HG02678 (cell line): ENCODE measurements around the gene C1D.
"Not testable (repeated sequence)": the region's sequence is repeated elsewhere in the genome, so short reads cannot be mapped to it uniquely, and the experiment has no call there.

Source experiments
- ATAC-seq: cut with Tn5 transposase; IDR thresholded peaks from one replicate; pipeline ENCODE4 v1.9.1; 2021; ENCODE audit warnings: mild to moderate bottlenecking, moderate library complexity; ENCODE audit not compliant: unreplicated experiment

Gene C1D, protein sequence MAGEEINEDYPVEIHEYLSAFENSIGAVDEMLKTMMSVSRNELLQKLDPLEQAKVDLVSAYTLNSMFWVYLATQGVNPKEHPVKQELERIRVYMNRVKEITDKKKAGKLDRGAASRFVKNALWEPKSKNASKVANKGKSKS

DNA sequence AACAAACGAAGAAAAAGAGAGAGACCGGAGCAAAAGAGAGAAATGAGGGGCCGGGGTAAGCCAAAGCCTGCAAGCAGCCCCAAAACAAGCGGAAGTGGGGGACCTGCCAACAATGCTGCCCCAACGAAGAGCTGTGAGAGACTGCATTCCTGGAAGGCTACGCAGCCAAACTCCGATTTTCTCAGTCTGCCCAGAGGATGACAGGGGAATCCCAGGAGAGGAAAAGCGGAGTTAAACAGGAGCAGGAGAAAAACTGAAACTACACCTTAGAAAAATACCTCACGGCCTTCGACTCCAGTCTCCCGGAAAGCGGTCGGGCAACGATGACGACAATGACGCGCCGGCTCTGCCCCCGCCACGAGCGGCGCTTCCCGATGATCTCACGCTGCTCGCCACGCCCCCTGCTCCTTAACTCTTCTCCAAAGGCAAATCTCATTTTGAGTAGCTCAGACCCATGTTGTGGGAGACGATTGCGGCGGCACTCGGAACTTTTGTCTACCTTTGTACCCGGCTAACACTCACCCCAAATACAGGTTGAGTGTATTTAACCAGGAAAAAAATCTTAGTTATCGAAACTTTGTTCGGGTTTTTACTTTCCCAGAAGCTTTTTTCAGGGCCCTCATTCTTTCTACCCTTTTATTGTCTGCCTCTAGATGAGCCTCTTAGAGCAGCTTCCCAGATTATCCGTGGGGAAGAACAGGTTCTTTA, at the start of gene C1D:
Gene C1D (minus strand): TSS at position 325 of the 708 bp plus-strand sequence. CDS start 15,694 bp downstream, outside the sequence.
- ATAC-seq: peak; percentile 97

DNA sequence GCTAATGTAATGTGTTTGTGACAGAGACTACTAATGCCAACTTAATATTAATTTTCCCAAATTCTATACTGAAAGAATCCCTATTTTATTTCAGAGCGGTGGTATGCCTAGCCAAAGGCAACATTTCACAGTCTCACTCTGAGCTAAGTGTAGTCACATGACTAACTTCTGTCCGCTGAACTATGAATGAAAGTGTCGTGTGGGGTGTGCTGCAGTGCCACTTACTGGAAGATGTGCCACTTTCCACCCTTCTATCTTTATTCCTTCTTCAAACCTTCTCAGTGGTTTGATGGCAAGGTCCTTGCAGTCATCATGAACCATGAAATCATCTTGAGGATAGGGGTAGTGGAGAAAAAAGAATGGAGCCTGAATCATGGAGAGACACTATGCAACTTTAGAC, 47.3 kb upstream of the C1D start:
- ATAC-seq: peak; percentile 92

DNA sequence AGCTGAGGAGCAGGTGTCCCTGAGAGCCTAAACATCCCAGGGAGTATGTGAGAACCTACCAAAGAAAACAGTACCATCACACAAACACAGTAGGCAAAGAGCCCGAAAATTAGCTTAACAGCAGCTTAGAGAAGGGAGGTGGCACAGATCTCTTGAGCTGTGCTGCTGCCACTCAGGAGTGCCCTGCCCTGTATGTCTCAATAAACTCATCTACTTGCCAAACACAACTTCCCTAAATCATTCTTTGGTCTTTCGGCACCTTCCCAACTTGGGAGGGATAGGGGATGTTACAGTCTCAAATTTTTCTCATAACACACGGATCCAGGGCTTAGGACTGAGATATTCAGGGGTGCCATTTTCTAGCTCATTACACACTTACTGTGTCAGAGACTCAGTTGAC, 45.3 kb upstream of the C1D start:
- ATAC-seq: no peak

DNA sequence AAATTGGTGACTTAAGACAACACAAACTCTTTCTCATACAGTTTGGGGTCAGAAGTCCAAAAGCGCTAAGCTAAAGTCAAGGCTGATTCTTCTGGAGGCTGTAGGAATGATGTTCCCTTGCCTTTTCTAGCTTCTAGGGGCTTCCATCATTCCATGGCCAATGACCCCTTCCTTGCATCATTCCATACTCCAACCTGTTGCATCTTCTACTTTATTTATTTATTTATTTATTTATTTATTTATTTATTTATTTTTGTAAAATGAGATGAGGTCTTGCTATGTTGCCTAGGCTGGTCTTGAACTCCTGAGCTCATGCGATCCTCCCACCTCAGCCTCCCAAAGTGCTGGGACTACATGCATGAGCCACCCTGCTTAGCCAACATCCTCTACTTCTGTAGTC, 44.7 kb upstream of the C1D start:
- ATAC-seq: no peak

DNA sequence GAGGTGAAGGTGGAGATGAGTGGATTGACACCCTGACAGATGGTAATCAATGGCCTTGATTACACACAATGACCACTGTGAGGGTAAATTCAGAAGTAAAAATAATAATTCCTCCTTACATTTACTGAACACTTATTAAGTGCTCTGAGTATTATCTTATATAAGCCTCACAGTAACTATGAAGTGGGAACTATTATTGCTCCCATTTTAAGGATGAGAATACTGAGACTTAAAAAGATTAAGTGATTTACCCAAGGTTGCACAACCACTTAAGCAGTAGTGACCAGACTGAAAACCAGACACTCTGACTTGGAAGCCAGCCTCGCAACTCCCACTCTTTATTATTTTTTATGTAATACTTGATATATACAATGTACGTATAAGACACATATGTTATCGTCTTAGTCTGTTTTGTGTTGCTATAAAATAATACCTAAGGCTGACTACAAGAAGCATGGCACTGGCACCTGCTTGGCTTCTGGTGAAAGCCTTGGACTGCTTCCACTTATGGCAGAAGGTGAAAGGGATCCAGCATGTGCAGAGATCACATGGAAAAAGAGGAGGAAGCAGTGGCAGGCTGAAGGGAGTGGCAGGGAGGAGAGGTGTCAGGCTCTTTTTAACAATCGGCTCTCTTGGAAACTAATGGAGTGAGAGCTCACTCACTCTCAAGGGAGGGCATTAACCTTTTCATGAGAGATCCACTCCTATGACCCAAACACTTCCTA, 41.5 kb upstream of the C1D start:
- no peak for ATAC-seq

DNA sequence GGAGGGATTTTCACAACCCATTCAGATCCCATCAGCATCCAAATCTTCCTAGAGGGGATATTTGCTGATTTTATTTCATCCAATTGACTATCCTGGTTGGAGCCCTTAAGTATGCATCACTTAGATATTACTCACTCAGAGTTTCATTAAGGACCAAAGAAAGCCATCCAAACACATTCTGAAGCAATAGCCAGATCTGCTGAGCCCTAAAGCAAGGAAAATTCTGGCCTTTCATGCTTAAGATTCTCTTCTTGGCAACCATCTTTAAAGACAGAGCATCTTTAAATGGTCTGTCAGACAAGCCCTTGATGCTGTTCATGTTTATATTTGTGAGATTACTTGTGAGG, 40.9 kb upstream of the C1D start:
- no peak for ATAC-seq

DNA sequence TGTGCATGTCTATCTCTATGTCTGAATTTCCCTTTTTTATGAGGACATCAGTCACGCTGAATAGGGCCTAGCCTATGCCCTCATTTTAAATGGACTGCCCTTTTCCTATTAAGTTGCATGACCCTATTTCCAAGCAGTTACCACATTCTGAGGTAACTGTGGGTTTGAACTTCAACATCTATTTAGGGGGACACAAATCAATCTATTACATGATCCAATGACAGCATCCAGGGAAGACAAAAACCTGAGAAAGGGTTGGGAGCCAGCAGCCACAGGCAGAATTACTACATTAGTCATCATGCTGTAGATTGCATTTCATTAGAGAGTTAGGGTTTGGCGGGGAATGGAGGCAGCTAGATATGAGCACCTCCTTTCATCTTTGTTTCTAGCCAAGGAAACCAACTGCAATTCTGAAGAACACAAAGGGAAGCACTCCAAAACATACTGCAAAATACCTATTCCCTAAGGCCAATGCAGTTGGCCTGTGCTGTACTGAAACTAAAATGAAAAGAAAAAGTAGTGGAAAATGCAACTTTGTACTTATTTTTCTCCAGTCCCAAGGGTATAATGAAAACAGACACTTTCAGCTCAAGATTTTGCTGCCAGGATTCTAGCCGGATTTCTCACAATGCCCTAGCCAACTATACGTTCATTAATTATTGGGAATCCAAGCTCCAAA, 40.4 kb upstream of the C1D start:
- ATAC-seq: no peak

DNA sequence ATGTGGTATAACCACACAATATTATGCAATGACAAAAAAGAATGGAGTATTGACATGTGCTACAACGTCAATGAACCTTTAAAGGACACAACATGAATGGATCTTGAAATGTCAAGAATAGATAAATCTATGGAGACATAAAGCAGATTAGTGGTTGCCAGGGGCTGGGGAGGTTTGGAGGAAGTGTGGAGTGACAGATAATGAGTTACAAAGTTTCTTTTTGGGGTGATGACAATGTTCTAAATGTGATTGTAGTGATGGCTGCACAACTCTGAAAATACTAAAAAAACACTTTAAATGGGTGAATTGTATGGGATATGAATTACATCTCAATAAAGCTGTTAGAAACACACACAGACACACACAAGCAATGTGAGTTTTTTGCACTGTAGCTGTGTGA, 37.4 kb upstream of the C1D start:
- ATAC-seq: no peak

DNA sequence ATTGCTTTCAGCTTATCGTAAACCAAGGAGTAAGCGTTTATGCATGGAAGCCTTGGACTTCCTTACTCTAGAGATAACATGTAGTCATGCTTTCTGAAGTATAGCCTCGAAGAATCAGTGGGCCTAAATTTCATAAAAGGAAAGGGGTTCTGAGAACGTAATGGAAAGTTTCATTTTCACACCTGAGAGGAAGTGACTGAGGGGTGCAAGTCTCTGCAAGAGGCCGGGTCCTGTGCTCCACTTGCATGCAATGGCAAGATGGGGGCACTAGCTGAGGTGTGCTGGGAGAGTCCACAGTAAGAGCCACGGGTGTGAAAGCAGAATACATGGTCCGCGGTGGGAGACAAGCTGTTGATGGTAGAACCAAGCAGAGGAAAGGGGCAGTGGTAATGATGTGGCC, 36.5 kb upstream of the C1D start:
- ATAC-seq: no peak

DNA sequence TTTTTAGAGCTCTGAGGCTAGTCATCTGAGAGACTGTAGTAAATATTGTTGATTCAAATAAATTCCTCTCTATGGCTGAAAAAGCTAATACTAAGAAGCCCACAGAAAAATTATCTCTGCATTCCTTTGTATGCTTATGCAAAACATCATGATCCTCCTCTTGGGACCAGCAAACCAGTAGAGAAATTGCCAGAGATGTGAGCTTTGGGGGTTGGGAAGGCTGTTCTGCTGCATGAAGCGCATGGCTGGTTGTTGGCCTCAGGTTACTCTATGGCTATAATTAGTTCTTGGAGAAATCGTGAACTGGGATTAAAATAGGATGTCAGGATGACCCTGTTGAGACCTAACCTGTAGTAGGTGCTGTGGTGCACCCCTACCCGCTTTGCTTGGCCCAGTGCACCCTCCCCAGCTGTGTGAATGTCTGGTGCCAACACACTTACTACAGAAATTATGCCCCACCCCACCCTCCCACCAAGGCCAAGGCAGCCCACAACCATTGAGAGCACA, 35.5 kb upstream of the C1D start:
- ATAC-seq: no peak

DNA sequence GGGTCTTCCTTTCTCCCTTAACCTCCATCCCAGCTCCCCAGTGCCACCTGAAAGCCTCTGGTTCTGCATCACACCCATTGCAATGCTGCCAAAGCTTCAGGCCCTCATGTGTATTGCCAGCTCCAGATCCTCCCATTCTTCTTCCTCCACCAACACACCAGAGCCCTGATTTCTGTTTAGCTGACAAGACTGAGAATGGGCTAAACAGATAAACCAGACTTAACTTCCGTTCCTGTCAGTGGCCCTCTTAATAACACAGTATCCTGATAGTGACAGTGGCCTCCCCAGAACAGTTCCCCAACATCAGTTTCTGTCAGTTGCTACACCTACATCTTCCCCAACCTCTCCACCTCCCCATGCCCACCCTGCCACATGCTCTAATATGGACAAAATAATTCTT, 31.3 kb upstream of the C1D start:
- ATAC-seq: no peak

DNA sequence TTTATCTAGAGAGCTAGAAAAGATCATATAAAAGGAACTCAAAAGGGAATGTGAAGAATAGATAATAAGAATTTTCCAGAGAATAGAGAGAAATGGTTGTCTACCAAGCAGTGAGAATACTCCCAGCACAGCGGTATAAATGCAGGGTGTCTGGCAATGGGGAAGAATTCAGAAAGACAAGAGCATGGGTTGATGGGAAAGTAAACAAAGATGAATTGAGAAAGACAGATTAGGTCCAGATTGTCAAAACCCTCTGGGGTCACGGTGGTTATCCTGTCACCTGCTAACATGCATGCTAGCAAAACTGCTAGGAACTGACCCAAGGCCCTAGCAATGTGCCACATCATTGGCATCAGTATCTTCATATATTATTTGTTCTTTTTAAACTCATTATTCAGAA, 30.8 kb upstream of the C1D start:
- no peak for ATAC-seq

DNA sequence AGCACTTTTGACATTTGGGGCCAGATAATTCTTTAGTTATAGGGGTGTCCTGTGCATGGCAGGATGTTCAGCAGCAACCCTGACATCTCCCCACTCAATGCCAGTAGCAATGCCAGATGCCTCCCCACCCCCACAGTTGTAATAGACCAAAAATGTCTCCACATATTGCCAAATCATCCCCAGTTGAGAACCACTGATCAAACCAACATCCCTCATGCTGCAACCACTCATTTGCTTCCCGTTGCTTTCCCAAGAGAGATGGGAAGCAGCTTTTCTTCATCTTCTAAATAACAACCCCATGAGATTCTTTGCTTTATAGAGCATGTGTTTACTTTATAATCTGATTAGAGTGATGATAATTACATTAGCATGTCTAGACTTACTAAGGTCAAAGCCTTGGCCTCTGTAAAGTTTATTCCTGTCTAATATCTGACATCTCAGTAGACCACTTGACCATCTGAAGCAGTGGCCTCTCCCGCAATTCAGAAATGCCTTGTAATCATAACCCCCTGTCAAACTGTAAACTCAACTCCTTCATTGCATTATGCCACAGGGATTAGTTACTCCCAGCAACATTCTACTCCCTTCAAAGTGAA, 28.7 kb upstream of the C1D start:
- no peak for ATAC-seq

DNA sequence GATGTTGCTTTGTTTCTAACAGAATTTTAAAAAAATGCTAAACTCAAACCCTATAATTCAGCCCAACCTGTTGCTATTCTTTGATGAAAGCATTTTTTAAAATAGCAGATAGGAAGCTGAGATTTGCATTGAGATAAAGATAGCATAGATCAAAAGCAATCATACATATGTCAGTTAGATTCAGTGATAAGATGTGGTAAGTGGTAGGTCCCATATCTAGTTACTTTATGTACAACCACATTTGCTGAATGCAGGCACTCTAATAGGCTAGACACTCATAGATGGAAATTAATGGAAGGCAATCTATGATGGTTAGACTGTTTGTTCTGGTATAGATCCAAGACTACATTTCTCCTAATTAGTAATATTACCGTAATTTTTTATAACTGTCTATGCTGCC, 27.2 kb upstream of the C1D start:
- no peak for ATAC-seq

DNA sequence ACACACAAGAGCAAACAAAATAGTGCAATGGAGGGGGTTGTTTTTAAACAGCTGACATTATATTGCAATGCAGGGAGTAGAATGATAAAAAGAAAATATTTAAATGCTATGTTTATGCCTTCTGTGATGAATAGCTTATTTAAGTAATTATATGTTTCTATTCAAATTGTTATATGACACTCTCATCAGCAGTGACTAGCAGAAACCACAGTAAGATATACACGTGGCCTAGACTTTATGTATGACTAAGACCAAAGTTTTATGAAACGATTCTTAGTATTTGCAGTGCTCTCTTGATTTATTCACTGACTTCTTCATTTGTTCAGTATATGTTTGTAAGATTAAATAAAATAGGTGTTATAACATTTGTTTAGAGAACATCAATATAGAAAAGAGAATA, 26.1 kb upstream of the C1D start:
- no peak for ATAC-seq

DNA sequence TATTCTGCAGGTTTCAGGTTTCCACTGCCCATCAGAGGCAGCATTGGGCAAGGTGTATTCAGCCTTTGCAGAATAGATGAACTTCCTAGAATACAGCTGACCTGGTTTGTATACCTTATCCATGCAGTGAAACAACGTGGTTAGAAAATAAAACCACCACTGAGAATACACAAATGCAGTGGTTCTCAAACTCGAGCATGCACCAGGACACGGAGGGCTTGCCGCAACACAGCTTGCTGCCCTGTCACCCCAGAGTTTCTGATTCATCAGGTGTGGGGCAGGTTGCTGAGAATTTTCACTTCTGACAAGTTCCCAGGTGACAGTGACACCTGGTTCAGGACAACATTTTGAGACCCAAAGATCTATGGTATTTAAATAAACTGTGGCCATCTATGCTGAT, 23.4 kb upstream of the C1D start:
- peak; percentile 83 for ATAC-seq

DNA sequence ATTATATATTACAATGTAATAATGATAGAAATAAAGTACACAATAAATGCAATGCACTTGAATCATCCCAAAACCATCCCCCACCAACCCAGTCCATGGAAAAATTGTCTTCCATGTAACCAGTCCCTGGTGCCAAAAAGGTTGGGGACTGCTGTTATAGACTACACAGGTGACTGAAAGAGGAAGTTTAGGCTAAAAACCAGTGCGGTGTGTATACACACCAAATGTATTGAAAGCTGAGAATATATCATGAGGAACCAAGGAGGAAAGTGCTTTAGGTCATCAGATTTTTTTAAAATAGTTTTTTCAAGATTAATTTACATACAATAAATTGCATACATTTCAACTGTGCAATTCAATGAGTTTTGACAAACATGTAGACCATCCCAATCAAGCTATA, 20.5 kb upstream of the C1D start:
- ATAC-seq: peak; percentile 38

DNA sequence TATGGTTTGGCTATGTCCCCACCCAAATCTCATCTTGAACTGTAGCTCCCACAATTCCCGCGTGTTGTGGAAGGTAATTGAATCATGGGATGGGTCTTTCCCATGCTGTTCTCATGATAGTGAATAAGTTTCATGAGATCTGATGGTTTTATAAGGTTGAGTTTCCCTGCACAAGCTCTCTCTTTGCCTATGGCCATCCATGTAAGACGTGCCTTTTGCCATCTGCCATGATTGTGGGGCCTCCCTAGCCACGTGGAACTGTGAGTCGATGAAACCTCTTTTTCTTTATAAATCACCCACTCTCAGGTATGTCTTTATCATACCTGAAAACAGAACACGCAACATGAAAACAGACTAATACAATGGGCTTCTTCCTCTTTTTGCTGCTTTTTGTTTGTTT, 11.2 kb upstream of the C1D start:
- no peak for ATAC-seq

DNA sequence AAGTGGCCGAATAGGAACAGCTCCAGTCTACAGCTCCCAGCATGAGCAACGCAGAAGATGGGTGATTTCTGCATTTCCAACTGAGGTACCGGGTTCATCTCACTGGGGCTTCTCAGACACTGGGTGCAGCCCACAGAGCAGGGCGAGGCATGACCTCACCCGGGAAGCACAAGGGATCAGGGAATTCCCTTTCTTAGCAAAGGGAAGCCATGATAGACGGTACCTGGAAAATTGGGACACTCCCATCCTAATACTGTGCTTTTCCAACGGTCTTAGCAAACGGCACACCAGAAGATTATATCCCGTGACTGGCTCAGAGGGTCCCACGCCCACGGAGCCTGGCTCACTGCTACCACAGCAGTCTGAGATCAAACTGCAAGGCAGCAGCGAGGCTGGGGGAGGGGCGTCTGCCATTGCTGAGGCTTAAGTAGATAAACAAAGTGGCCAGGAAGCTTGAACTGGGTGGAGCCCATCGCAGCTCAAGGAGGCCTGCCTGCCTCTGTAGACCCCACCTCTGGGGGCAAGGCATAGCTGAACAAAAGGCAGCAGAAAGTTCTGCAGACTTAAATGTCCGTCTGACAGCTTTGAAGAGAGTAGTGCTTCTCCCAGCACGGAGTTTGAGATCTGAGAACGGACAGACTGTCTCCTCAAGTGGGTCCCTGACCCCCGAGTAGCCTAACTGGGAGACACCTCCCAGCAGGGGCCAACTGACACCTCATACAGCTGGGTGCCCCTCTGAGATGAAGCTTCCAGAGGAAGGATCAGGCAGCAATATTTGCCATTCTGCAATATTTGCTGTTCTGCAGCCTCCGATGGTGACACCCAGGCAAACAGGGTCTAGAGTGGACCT, 1.2 kb upstream of the C1D start:
- ATAC-seq: not testable (repeated sequence)

DNA sequence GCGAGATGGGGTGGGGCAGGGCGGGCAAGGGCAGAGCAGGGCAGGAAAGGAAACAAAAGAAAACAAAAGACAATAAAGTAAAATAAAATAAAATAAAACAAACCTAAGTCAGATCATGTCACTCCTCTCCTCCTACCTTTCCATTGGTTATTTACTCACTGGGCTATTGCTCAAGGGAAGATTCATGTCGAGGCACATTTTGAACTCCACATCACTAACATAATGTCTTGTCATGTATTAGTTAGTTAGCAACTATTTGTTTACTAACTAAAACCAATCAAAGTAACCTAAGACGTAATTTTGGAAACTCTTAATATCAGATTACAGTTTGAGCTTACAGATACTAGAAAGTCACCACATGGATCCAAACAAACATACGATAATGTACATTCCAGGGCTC, 2.2 kb downstream of the C1D start:
- ATAC-seq: no peak
